Panc1 (cell line): ENCODE measurements around the gene ZNF629. TPM values are rescaled to one million over a fixed set of nuclear protein-coding genes. Genes with fewer than 3 reads are reported as not detected.

Source experiments
- ATAC-seq: fragments of 200-7000 bp; cut with Tn5 transposase; 2 replicates; pipeline ENCODE4 v1.9.1; 2020; ENCODE audit warnings: mild to moderate bottlenecking, moderate library complexity
- BruUV-seq: library from RNA; stranded (reverse); fragments of 400-500 nt; replicated peaks from 2 replicates; lab custom pipeline; 2021; lab: Mats Ljungman, UMichigan
- CTCF ChIA-PET: fragments of 300-600 bp; sonication (Branson Sonifier 250); formaldehyde crosslinking; loops from one replicate; lab custom pipeline; 2022; ENCODE audit warnings: antibody characterized with exemption; lab: Charles Lee
- POLR2A ChIA-PET: fragments of 300-600 bp; sonication (Branson Sonifier 250); formaldehyde crosslinking; loops from one replicate; lab custom pipeline; 2022; ENCODE audit warnings: antibody characterized with exemption; lab: Charles Lee
- DNase-seq: peaks from one replicate; pipeline ENCODE4 v3.0.0-alpha.2; 2010; ENCODE audit warnings: low read depth, low spot score
- H3K27ac ChIP-seq: 2 replicates; pipeline ENCODE4 v1.5.1; 2011; ENCODE audit warnings: mild to moderate bottlenecking, low read length, inconsistent platforms
- H3K27me3 ChIP-seq: fragments of 200-500 bp; sonication (Bioruptor generic); 2 replicates; pipeline ENCODE4 v1.6.0; 2014; ENCODE audit warnings: low read length, inconsistent platforms; ENCODE audit not compliant: control insufficient read depth, insufficient read depth
- H3K36me3 ChIP-seq: fragments of 200-500 bp; sonication (Bioruptor generic); 2 replicates; pipeline ENCODE4 v1.5.1; 2014; ENCODE audit warnings: inconsistent platforms, mild to moderate bottlenecking, low read length, moderate library complexity; ENCODE audit not compliant: control insufficient read depth, insufficient read depth
- H3K4me1 ChIP-seq: 2 replicates; pipeline ENCODE4 v1.5.1; 2011; ENCODE audit warnings: inconsistent platforms, mild to moderate bottlenecking, low read length, moderate library complexity; ENCODE audit not compliant: control insufficient read depth, insufficient read depth
- H3K4me3 ChIP-seq, 2 experiments: 2 replicates each; pipeline ENCODE4 v1.5.1; 2011 to 2012; ENCODE audit warnings: low read depth in 2 of 2, low read length in 2 of 2, mild to moderate bottlenecking in 2 of 2, inconsistent platforms in 1 of 2, moderate library complexity in 1 of 2
- H3K9me3 ChIP-seq: fragments of 200-500 bp; sonication (Bioruptor generic); 2 replicates; pipeline ENCODE4 v1.5.1; 2014; ENCODE audit warnings: low read depth, mild to moderate bottlenecking, inconsistent platforms, low read length, moderate library complexity; ENCODE audit not compliant: control insufficient read depth, insufficient read depth
- POLR2AphosphoS5 ChIP-seq: IDR thresholded peaks from 2 replicates; pipeline ENCODE4 v1.6.1; 2012; ENCODE audit warnings: mild to moderate bottlenecking, low read depth, low read length, moderate library complexity
- REST ChIP-seq, 2 experiments: IDR thresholded peaks; 2 replicates each; pipeline ENCODE4 v1.6.1; 2011 to 2012; ENCODE audit warnings: low read depth in 2 of 2, control low read depth in 1 of 2, low read length in 1 of 2, mild to moderate bottlenecking in 1 of 2, moderate library complexity in 1 of 2; ENCODE audit not compliant: insufficient read depth in 1 of 2
- SIN3A ChIP-seq: IDR thresholded peaks from 2 replicates; pipeline ENCODE4 v1.6.1; 2012; ENCODE audit warnings: low read depth, mild to moderate bottlenecking, low read length, moderate library complexity, borderline replicate concordance; ENCODE audit not compliant: insufficient read depth
- TCF7L2 ChIP-seq: IDR thresholded peaks from 2 replicates; pipeline ENCODE4 v1.6.1; 2011; ENCODE audit warnings: mild to moderate bottlenecking, low read depth, low read length, inconsistent platforms
- in situ Hi-C: cut with HindIII; loops from 2 replicates; pipeline ENCODE4 v1.10.0; 2016; ENCODE audit warnings: low sequenced_read_pairs, low pct_unique_long_range_greater_than_20kb
- intact Hi-C: fragments of 100-400 bp; cut with micrococcal nuclease; formaldehyde crosslinking; loops from one replicate; pipeline ENCODE4 v1.10.0; 2022; ENCODE audit not compliant: unreplicated experiment
- total RNA-seq: library from RNA; stranded (reverse); gene quantifications from one replicate; pipeline ENCODE4 v1.2.1, GENCODE V29; 2021; ENCODE audit not compliant: unreplicated experiment
- TF ChIP-seq, protein P1 (sequence below): fragments of 450-650 bp; IDR thresholded peaks from 2 replicates; pipeline ENCODE4 v1.5.1; 2017; ENCODE audit warnings: mild to moderate bottlenecking

The ZNF629 gene
- total RNA-seq, 1 experiment from 2014 or later: 19.2 TPM

GRCh38 chr16:30760001-30760559, 26.9 kb downstream of the ZNF629 start:
- Histone ChIP-seq H3K27me3 (no peaks in the 10 kb centered on the region), H3K9me3 (no peaks in the 10 kb centered on the region), H3K36me3 (peaks cover 16% of the 10 kb centered on the region), H3K4me3 (peak overlapping the region in 1 of 2 experiments; percentile 98; a peak in 1 of 4 replicates), H3K27ac (no peak overlapping the region), H3K4me1 (peaks cover 25% of the 10 kb centered on the region)
- no peak for ATAC-seq
- ChIA-PET CTCF (no interaction called here), POLR2A (interaction anchor here (0.5 to 1.0 kb wide), 2 partner anchors 26 to 194 kb away, joined by 3 to 6 read pairs; no protein-coding TSS in a partner anchor)
- intact Hi-C loops: no loop called here
- in situ Hi-C loops: no loop called here
- TF ChIP-seq TCF7L2: no peak
- TF ChIP-seq, protein P1, sequence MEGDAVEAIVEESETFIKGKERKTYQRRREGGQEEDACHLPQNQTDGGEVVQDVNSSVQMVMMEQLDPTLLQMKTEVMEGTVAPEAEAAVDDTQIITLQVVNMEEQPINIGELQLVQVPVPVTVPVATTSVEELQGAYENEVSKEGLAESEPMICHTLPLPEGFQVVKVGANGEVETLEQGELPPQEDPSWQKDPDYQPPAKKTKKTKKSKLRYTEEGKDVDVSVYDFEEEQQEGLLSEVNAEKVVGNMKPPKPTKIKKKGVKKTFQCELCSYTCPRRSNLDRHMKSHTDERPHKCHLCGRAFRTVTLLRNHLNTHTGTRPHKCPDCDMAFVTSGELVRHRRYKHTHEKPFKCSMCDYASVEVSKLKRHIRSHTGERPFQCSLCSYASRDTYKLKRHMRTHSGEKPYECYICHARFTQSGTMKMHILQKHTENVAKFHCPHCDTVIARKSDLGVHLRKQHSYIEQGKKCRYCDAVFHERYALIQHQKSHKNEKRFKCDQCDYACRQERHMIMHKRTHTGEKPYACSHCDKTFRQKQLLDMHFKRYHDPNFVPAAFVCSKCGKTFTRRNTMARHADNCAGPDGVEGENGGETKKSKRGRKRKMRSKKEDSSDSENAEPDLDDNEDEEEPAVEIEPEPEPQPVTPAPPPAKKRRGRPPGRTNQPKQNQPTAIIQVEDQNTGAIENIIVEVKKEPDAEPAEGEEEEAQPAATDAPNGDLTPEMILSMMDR: no peak
- TF ChIP-seq REST (IDR thresholded peaks at IDR 0.05; ENCODE audit: insufficient read depth in 1 of 2, low read depth in 2 of 2, low read length in 1 of 2): no peak
- TF ChIP-seq POLR2AphosphoS5: no peak; the same call in 1 of the 2 replicates
- no peak for TF ChIP-seq SIN3A
- BruUV-seq: TSS peak; percentile 83
- DNase-seq: no peak

- POLR2A ChIA-PET: interaction anchor here (0.5 to 0.8 kb wide), 4 partner anchors 11 to 195 kb away, joined by 3 to 6 read pairs (median 4); partner anchors contain the start of gene PHKG2
- Histone ChIP-seq H3K27me3 (no peaks in the 10 kb centered on the region), H3K4me3 (no peak overlapping the region), H3K4me1 (peaks cover 25% of the 10 kb centered on the region), H3K36me3 (peaks cover 11% of the 10 kb centered on the region), H3K9me3 (no peaks in the 10 kb centered on the region), H3K27ac (no peak overlapping the region)
- intact Hi-C loops: no loop called here
- CTCF ChIA-PET: no interaction called here
- DNase-seq: no peak
- TF ChIP-seq SIN3A (no peak), REST (IDR thresholded peaks at IDR 0.05; ENCODE audit: insufficient read depth in 1 of 2, low read depth in 2 of 2, low read length in 1 of 2) (no peak), TCF7L2 (no peak), POLR2AphosphoS5 (no peak)
- TF ChIP-seq, protein P1: no peak
- ATAC-seq: no peak
- BruUV-seq: no TSS peak
- in situ Hi-C loops: no loop called here
Observed at GRCh38 chr16:30758988-30759491, 28.0 kb downstream of the ZNF629 start.
